KOPT-K1 (cell line): ENCODE data around the gene CAPZB.
"Not testable (repeated sequence)": the region's sequence is repeated elsewhere in the genome, so short reads cannot be mapped to it uniquely, and the experiment has no call there.

Experiments
- H3K27ac ChIP-seq: fragments of 200-600 bp; sonication (generic); 2 replicates; pipeline ENCODE4 v1.5.1; 2016; ENCODE audit warnings: antibody characterized with exemption, mild to moderate bottlenecking, low read depth, low read length; ENCODE audit not compliant: poor library complexity, severe bottlenecking
- H3K36me3 ChIP-seq: fragments of 200-600 bp; sonication (generic); 2 replicates; pipeline ENCODE4 v1.5.1; 2017; ENCODE audit warnings: antibody characterized with exemption, mild to moderate bottlenecking, low read length, moderate library complexity; ENCODE audit not compliant: insufficient read depth
- H3K9me3 ChIP-seq: fragments of 200-600 bp; sonication (generic); 2 replicates; pipeline ENCODE4 v1.5.1; 2017; ENCODE audit warnings: antibody characterized with exemption, low read length, mild to moderate bottlenecking; ENCODE audit not compliant: insufficient read depth, poor library complexity, severe bottlenecking

Gene CAPZB

GRCh38 chr1:19509647-19510046 is 24.3 kb upstream of the CAPZB start:
- H3K36me3 ChIP-seq, H3K27ac ChIP-seq: not testable (repeated sequence)

GRCh38 chr1:19507516-19507915 is 22.2 kb upstream of the CAPZB start:
- H3K27ac ChIP-seq: no peak overlapping the region
- no peaks in the 10 kb centered on the region for H3K9me3 ChIP-seq
- H3K36me3 ChIP-seq: no peaks in the 10 kb centered on the region

More at GRCh38 chr1:19509647-19510046, 24.3 kb upstream of the CAPZB start:
- H3K9me3 ChIP-seq: not testable (repeated sequence)

GRCh38 chr1:19505693-19506457 is 20.5 kb upstream of the CAPZB start:
- Histone ChIP-seq H3K9me3 (no peaks in the 10 kb centered on the region), H3K27ac (no peak overlapping the region), H3K36me3 (no peaks in the 10 kb centered on the region)

- no peaks in the 10 kb centered on the region for H3K9me3 ChIP-seq
- no peak overlapping the region for H3K27ac ChIP-seq
- no peaks in the 10 kb centered on the region for H3K36me3 ChIP-seq
Measured at GRCh38 chr1:19504796-19505692, 19.7 kb upstream of the CAPZB start.

GRCh38 chr1:19502284-19502683 is 16.9 kb upstream of the CAPZB start:
- not testable (repeated sequence) for H3K27ac ChIP-seq, H3K36me3 ChIP-seq, H3K9me3 ChIP-seq

GRCh38 chr1:19499887-19500286 is 14.5 kb upstream of the CAPZB start:
- not testable (repeated sequence) for H3K36me3 ChIP-seq, H3K9me3 ChIP-seq, H3K27ac ChIP-seq

GRCh38 chr1:19497443-19497842 is 12.1 kb upstream of the CAPZB start:
- not testable (repeated sequence) for H3K9me3 ChIP-seq, H3K36me3 ChIP-seq, H3K27ac ChIP-seq

- H3K27ac ChIP-seq: no peak overlapping the region
- no peaks in the 10 kb centered on the region for H3K9me3 ChIP-seq
- no peaks in the 10 kb centered on the region for H3K36me3 ChIP-seq
Measured at GRCh38 chr1:19496527-19496874, 11.2 kb upstream of the CAPZB start.

GRCh38 chr1:19495799-19496526 is 10.6 kb upstream of the CAPZB start:
- H3K9me3 ChIP-seq: no peaks in the 10 kb centered on the region
- H3K36me3 ChIP-seq: no peaks in the 10 kb centered on the region
- H3K27ac ChIP-seq: no peak overlapping the region

- Histone ChIP-seq H3K9me3 (no peaks in the 10 kb centered on the region), H3K36me3 (no peaks in the 10 kb centered on the region), H3K27ac (no peak overlapping the region)
Measured at GRCh38 chr1:19495000-19495656, 9.8 kb upstream of the CAPZB start.

GRCh38 chr1:19493547-19493946 is 8.2 kb upstream of the CAPZB start:
- Histone ChIP-seq H3K27ac (no peak overlapping the region), H3K36me3 (no peaks in the 10 kb centered on the region), H3K9me3 (no peaks in the 10 kb centered on the region)

- Histone ChIP-seq H3K27ac (no peak overlapping the region), H3K9me3 (no peaks in the 10 kb centered on the region), H3K36me3 (no peaks in the 10 kb centered on the region)
Measured at GRCh38 chr1:19489996-19490395, 4.7 kb upstream of the CAPZB start.

GRCh38 chr1:19488136-19488535 is 2.8 kb upstream of the CAPZB start:
- Histone ChIP-seq H3K36me3 (0 out of 2 replicates have a peak, but pooled peaks cover 9% of the 10 kb centered on the region), H3K27ac (no peak overlapping the region), H3K9me3 (no peaks in the 10 kb centered on the region)

- Histone ChIP-seq H3K9me3 (no peaks in the 10 kb centered on the region), H3K27ac (peak overlapping the region; percentile 84), H3K36me3 (peaks cover 30% of the 10 kb centered on the region; the same call in 1 of the 2 replicates)
Measured at GRCh38 chr1:19484798-19485361, 459 bp downstream of the CAPZB start.
